ENCODE results near the gene ANKRD6. TPM values are rescaled to one million over a fixed set of nuclear protein-coding genes. Genes with fewer than 3 reads are reported as not detected.
A peak's percentile ranks its signal among the peaks of the same experiment; 100 is the strongest.

Gene ANKRD6
- total RNA-seq, 4 donors from 2014 or later, result 1.6 to 6.8 (median 2.9) TPM

DNA sequence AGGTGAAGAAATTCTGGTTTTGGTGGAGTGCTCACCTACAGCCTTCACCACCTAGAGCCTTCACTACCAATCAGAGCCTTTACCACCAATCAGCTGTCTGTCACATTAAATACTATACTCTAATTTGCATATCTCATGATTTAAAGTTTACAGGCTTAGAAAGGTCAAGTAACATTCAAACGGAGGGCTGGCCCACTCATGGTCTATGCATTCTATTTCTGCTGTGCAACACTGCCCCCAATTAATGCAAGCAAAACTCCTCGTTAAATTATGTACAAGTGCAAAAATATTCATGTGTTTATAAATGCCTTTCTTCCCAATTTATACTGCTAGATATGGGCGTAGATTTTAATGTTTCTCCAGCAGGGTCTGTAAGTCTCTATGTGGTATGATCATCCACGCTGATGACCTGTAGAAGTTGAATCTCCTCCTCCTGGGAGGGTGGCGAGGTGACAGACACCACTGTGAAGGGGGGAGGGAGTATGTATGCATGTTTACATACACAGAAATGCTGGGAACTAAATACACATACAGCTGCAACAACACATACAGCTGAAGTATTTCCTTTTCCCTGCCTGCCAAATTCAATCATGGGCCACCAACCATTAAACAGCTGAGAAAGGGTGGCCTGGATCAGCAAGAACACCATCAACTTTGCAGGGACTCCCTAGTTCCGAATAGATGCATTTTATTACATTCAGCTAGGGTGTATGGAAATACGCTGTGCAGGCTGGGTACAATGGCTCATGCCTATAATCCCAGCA is 34.0 kb upstream of the ANKRD6 start:
- ATAC-seq, result no peak
- in situ Hi-C loops (cut with MboI; ENCODE audit: low sequenced_read_pairs in 4 of 4) (no loop called here), intact Hi-C loops (cut with DNase I; ENCODE audit: low total_unique reads) (no loop called here)
- H3K36me3 ChIP-seq, result no peaks in the 10 kb centered on the region
- no peaks in the 10 kb centered on the region for H3K27me3 ChIP-seq
- H3K4me1 ChIP-seq, result peaks cover 23 to 37% of the 10 kb centered on the region in 2 donors
- H3K27ac ChIP-seq, result peak overlapping the region in 1 of 4 donors; percentile 69
- TF ChIP-seq, protein P1, sequence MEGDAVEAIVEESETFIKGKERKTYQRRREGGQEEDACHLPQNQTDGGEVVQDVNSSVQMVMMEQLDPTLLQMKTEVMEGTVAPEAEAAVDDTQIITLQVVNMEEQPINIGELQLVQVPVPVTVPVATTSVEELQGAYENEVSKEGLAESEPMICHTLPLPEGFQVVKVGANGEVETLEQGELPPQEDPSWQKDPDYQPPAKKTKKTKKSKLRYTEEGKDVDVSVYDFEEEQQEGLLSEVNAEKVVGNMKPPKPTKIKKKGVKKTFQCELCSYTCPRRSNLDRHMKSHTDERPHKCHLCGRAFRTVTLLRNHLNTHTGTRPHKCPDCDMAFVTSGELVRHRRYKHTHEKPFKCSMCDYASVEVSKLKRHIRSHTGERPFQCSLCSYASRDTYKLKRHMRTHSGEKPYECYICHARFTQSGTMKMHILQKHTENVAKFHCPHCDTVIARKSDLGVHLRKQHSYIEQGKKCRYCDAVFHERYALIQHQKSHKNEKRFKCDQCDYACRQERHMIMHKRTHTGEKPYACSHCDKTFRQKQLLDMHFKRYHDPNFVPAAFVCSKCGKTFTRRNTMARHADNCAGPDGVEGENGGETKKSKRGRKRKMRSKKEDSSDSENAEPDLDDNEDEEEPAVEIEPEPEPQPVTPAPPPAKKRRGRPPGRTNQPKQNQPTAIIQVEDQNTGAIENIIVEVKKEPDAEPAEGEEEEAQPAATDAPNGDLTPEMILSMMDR (IDR thresholded peaks at IDR 0.05 in 4 of 5, conservative IDR thresholded peaks at IDR 0.05 in 1 of 5), result no peak
- no peak for TF ChIP-seq POLR2A (IDR thresholded peaks at IDR 0.05)
- no peak for DNase-seq
- no peaks in the 10 kb centered on the region for H3K9me3 ChIP-seq
- no peak overlapping the region for H3K4me3 ChIP-seq

DNA sequence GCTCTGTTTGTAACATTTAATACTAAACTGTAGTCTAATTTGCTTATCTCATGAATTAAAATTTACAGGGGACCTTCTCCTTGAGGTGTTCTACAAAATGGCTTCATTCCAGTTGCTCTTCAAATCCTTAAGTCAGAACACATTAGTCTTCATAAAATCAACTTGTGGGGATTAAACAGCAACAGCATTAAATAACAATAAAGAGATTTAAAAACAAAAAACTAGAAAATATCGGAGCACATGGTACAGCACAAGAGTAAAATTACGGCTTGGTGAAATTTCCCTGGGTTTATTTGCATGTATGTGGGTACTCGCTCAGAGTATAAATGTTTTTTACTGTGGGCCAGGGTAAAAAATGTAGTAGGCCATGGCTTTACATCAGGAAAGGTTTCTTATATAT is 32.9 kb upstream of the ANKRD6 start:
- Histone ChIP-seq H3K9me3 (no peaks in the 10 kb centered on the region), H3K36me3 (no peaks in the 10 kb centered on the region), H3K27me3 (no peaks in the 10 kb centered on the region), H3K4me3 (no peak overlapping the region), H3K4me1 (peaks cover 32 to 48% of the 10 kb centered on the region in 2 donors), H3K27ac (peak overlapping the region; percentile 41 to 69 (median 52))
- TF ChIP-seq, protein P1 (IDR thresholded peaks at IDR 0.05 in 4 of 5, conservative IDR thresholded peaks at IDR 0.05 in 1 of 5), result no peak
- TF ChIP-seq POLR2A (IDR thresholded peaks at IDR 0.05), result no peak
- intact Hi-C loops (cut with DNase I; ENCODE audit: low total_unique reads), result no loop called here
- no peak for ATAC-seq
- in situ Hi-C loops (cut with MboI; ENCODE audit: low sequenced_read_pairs in 4 of 4), result no loop called here
- DNase-seq, result no peak

DNA sequence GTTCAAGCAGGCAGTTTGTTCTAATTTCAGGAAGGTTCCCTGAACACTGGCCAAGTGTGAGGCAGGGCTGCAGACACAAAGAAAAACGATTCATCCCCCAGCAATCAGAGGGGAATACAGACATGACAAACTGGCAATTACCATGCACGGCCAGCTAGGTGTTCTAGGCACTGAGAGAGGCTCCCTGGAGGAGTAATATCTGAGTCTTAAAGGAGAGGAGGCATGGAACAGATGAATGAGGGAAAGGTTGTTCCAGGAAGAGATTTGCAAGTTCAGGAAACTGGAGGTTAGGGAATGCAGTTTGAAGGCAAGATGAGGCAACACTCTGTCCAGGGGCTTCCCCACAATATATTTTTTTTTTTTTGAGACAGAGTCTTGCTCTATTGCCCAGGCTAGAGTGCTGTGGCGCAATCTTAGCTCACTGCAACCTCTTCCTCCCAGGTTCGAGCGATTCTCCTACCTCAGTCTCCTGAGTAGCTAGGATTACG is 32.0 kb upstream of the ANKRD6 start:
- intact Hi-C loops (cut with DNase I; ENCODE audit: low total_unique reads) (no loop called here), in situ Hi-C loops (cut with MboI; ENCODE audit: low sequenced_read_pairs in 4 of 4) (no loop called here)
- Histone ChIP-seq H3K4me1 (peaks cover 33 to 57% of the 10 kb centered on the region in 2 donors), H3K27ac (peak overlapping the region; percentile 41 to 69 (median 63)), H3K36me3 (no peaks in the 10 kb centered on the region), H3K4me3 (no peak overlapping the region), H3K9me3 (no peaks in the 10 kb centered on the region), H3K27me3 (no peaks in the 10 kb centered on the region)
- DNase-seq (no peak), ATAC-seq (no peak)
- TF ChIP-seq, protein P1 (IDR thresholded peaks at IDR 0.05 in 4 of 5, conservative IDR thresholded peaks at IDR 0.05 in 1 of 5), result no peak
- TF ChIP-seq POLR2A (IDR thresholded peaks at IDR 0.05), result no peak

DNA sequence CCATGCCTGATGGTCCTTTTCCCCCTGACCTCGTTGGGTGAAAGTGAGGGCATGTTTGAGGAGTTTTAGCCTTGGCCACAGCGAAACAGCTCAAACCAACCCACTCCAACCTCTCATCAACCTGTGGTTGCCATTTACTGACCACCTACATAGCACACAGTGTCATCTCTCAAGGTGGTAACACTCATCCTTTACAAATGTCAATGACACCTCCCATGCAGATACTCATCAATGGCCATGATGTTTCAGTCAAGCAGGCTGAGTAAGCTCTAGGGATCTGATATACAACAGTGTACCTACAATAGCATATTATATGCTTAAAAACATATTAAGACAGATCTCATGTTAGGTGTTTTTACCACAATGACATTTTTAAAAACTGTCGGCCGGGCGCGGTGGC is 30.2 kb upstream of the ANKRD6 start:
- ATAC-seq (no peak), DNase-seq (no peak)
- Histone ChIP-seq H3K36me3 (no peaks in the 10 kb centered on the region), H3K4me1 (peaks cover 48 to 75% of the 10 kb centered on the region in 2 donors), H3K9me3 (no peaks in the 10 kb centered on the region), H3K4me3 (no peak overlapping the region), H3K27me3 (no peaks in the 10 kb centered on the region), H3K27ac (peak overlapping the region in 3 of 4 donors; percentile 62 to 69 (median 65))
- no peak for TF ChIP-seq POLR2A (IDR thresholded peaks at IDR 0.05)
- TF ChIP-seq, protein P1 (IDR thresholded peaks at IDR 0.05 in 4 of 5, conservative IDR thresholded peaks at IDR 0.05 in 1 of 5), result no peak
- intact Hi-C loops (cut with DNase I; ENCODE audit: low total_unique reads), result no loop called here
- in situ Hi-C loops (cut with MboI; ENCODE audit: low sequenced_read_pairs in 4 of 4), result no loop called here
